ENCODE measurements around the gene NR3C1.

DNA sequence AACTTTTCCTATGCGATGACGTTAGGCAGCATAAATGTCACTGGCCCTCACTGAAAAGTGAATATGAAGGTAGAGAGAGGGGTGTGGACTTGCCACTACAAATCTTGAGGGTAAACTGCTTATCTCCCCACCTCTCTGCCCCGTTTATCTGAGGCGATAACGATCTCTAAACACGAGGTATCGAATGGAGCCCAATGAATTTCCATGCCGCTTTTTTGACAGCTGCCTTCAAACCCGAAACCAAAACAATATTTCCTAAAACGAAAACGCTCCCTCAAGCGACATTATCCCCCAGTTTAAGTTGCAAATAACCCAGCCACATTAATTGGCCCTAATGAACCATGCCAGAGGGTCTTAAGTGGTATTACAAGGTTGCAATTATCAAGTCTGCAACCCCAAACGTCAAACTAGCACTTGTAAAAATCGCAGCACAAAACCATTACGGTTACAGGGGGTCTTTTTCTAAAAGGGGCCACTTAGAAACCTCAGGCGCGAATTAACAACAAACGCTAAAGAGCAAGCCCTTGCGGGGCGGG, 1.4 kb downstream of the NR3C1 start:
- TF ChIP-seq, protein P1, sequence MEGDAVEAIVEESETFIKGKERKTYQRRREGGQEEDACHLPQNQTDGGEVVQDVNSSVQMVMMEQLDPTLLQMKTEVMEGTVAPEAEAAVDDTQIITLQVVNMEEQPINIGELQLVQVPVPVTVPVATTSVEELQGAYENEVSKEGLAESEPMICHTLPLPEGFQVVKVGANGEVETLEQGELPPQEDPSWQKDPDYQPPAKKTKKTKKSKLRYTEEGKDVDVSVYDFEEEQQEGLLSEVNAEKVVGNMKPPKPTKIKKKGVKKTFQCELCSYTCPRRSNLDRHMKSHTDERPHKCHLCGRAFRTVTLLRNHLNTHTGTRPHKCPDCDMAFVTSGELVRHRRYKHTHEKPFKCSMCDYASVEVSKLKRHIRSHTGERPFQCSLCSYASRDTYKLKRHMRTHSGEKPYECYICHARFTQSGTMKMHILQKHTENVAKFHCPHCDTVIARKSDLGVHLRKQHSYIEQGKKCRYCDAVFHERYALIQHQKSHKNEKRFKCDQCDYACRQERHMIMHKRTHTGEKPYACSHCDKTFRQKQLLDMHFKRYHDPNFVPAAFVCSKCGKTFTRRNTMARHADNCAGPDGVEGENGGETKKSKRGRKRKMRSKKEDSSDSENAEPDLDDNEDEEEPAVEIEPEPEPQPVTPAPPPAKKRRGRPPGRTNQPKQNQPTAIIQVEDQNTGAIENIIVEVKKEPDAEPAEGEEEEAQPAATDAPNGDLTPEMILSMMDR (conservative IDR thresholded peaks at IDR 0.05; ENCODE audit: low read depth, low read length) = no peak
- TF ChIP-seq EZH2 (IDR thresholded peaks at IDR 0.05; ENCODE audit: borderline replicate concordance, low read depth, low read length, poor library complexity, severe bottlenecking) = no peak

Data from A673 (cell line).